HepG2 (cell line): ENCODE measurements around the gene PALM. TPM values are rescaled to one million over a fixed set of nuclear protein-coding genes. Genes with fewer than 3 reads are reported as not detected.

ENCODE experiments used
- AHR ChIP-seq: IDR thresholded peaks from 2 replicates; pipeline ENCODE4 v1.6.1; 2018; ENCODE audit warnings: missing genetic modification reagents, missing compliant biosample characterization
- ATAD3A ChIP-seq: sonication (generic); formaldehyde crosslinking; IDR thresholded peaks from 2 replicates; pipeline ENCODE4 v1.4.0; 2020; ENCODE audit warnings: missing genetic modification reagents
- HNRNPL ChIP-seq: fragments of 200-400 bp; formaldehyde crosslinking; IDR thresholded peaks from 2 replicates; pipeline ENCODE4 v1.6.1; 2017; ENCODE audit warnings: mild to moderate bottlenecking, low read depth, low read length
- IKZF4 ChIP-seq: sonication (generic); formaldehyde crosslinking; IDR thresholded peaks from 2 replicates; pipeline ENCODE4 v1.5.1; 2020; ENCODE audit warnings: borderline replicate concordance, mild to moderate bottlenecking, low read depth, missing genetic modification reagents; ENCODE audit errors: not compliant biosample characterization
- MED13 ChIP-seq: sonication (generic); formaldehyde crosslinking; IDR thresholded peaks from 2 replicates; pipeline ENCODE4 v1.5.0; 2020; ENCODE audit warnings: missing genetic modification reagents
- NR2F2 ChIP-seq: IDR thresholded peaks from 2 replicates; pipeline ENCODE4 v1.6.1; 2012; ENCODE audit warnings: low read depth, inconsistent platforms, borderline replicate concordance
- POLR2AphosphoS2 ChIP-seq: IDR thresholded peaks from 2 replicates; pipeline ENCODE4 v1.6.1; 2011; ENCODE audit warnings: low read depth, low read length, improper control_type of control experiment
- PTBP1 ChIP-seq: fragments of 200-400 bp; formaldehyde crosslinking; IDR thresholded peaks from 2 replicates; pipeline ENCODE4 v1.6.1; 2018; ENCODE audit warnings: low read length, low read depth; ENCODE audit not compliant: poor library complexity, severe bottlenecking
- SRSF9 ChIP-seq: fragments of 200-400 bp; formaldehyde crosslinking; IDR thresholded peaks from 2 replicates; pipeline ENCODE4 v1.6.1; 2018; ENCODE audit warnings: borderline replicate concordance, mild to moderate bottlenecking, low read depth, low read length; ENCODE audit not compliant: insufficient read depth, poor library complexity, severe bottlenecking
- ZNF564 ChIP-seq: sonication (generic); formaldehyde crosslinking; IDR thresholded peaks from 2 replicates; pipeline ENCODE4 v1.8.1; 2023; ENCODE audit warnings: mild to moderate bottlenecking, missing genetic modification reagents
- ZNF761 ChIP-seq: sonication (generic); formaldehyde crosslinking; conservative IDR thresholded peaks from 2 replicates; pipeline ENCODE4 v1.4.0; 2020; ENCODE audit warnings: mild to moderate bottlenecking, missing genetic modification reagents
- ZNF839 ChIP-seq: sonication (generic); formaldehyde crosslinking; IDR thresholded peaks from 2 replicates; pipeline ENCODE4 v1.4.0; 2020; ENCODE audit warnings: missing genetic modification reagents, mild to moderate bottlenecking, borderline replicate concordance
- polyA plus RNA-seq, 8 experiments: library from polyadenylated mRNA; depleted of rRNA in 3 of 8; stranded (reverse) in 7 of 8; unstranded in 1 of 8; fragments of >200 nt; fragmentation: Illumina TruSeq in 4 of 8; extraction: Trizol in 4 of 8; gene quantifications; 2 replicates each; pipeline versions ENCODE4 v1.2.1 to v1.2.3, GENCODE V29; 2011 to 2016; ENCODE audit warnings: low read depth in 4 of 8, missing spikeins in 1 of 8, mixed read lengths in 1 of 8; ENCODE audit not compliant: insufficient read depth in 1 of 8
- total RNA-seq, 5 experiments: library from RNA; depleted of rRNA; stranded (reverse); fragments of >200 nt; fragmentation: Illumina TruSeq; extraction: Trizol; gene quantifications; 2 replicates each; pipeline ENCODE4 v1.2.3, GENCODE V29; 2016; ENCODE audit warnings: low read depth in 1 of 5
- TF ChIP-seq, protein P1 (sequence below): sonication (generic); formaldehyde crosslinking; IDR thresholded peaks from one replicate; pipeline ENCODE4 v1.5.1; 2020; ENCODE audit warnings: mild to moderate bottlenecking, missing genetic modification reagents; ENCODE audit errors: not compliant biosample characterization
- TF ChIP-seq, protein P2 (sequence below): sonication (generic); formaldehyde crosslinking; IDR thresholded peaks from 2 replicates; pipeline ENCODE4 v1.5.0; 2020; ENCODE audit warnings: mild to moderate bottlenecking, missing genetic modification reagents, moderate library complexity
- TF ChIP-seq, protein P3 (sequence below): sonication (generic); formaldehyde crosslinking; IDR thresholded peaks from 2 replicates; pipeline ENCODE4 v1.5.0; 2020; ENCODE audit warnings: mild to moderate bottlenecking, missing genetic modification reagents

Gene PALM
- total and polyA plus RNA-seq, 2 of the 13 experiments (the other 11 are each of a cell fraction or from before 2014, with no cell fraction given) = 4.0 to 9.7 TPM

DNA sequence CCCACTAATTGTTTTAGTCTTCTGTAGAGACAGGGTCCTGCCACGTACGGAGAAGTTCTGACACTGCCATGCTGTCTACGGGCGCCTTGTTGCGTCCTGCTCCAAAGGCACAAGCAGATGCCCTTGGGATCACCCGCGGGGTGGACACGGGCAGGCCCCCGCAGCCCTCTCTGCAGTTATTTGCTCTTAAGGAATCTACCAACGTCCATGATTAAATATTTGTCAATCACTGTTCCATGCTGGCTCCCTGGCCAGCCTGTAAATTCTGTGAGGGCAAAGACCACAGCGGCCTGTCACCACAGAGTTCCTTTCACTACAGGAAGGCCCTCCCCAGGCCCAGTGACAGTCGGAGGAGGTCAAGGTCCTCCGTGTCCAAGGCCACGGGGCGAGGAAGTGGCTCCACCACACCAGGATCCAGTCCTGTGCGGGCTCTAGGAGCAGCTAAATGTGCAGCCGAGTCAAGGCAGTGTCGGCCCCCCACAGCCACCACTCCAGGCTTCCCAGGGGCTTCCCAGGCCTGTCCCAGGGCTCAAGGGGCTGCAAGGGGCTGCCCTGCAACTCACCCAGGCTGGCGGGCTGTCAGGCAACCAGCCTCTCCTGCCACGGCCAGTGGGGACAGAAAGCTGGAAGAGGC is 47.8 kb upstream of the PALM start (continued):
- TF ChIP-seq, protein P1, sequence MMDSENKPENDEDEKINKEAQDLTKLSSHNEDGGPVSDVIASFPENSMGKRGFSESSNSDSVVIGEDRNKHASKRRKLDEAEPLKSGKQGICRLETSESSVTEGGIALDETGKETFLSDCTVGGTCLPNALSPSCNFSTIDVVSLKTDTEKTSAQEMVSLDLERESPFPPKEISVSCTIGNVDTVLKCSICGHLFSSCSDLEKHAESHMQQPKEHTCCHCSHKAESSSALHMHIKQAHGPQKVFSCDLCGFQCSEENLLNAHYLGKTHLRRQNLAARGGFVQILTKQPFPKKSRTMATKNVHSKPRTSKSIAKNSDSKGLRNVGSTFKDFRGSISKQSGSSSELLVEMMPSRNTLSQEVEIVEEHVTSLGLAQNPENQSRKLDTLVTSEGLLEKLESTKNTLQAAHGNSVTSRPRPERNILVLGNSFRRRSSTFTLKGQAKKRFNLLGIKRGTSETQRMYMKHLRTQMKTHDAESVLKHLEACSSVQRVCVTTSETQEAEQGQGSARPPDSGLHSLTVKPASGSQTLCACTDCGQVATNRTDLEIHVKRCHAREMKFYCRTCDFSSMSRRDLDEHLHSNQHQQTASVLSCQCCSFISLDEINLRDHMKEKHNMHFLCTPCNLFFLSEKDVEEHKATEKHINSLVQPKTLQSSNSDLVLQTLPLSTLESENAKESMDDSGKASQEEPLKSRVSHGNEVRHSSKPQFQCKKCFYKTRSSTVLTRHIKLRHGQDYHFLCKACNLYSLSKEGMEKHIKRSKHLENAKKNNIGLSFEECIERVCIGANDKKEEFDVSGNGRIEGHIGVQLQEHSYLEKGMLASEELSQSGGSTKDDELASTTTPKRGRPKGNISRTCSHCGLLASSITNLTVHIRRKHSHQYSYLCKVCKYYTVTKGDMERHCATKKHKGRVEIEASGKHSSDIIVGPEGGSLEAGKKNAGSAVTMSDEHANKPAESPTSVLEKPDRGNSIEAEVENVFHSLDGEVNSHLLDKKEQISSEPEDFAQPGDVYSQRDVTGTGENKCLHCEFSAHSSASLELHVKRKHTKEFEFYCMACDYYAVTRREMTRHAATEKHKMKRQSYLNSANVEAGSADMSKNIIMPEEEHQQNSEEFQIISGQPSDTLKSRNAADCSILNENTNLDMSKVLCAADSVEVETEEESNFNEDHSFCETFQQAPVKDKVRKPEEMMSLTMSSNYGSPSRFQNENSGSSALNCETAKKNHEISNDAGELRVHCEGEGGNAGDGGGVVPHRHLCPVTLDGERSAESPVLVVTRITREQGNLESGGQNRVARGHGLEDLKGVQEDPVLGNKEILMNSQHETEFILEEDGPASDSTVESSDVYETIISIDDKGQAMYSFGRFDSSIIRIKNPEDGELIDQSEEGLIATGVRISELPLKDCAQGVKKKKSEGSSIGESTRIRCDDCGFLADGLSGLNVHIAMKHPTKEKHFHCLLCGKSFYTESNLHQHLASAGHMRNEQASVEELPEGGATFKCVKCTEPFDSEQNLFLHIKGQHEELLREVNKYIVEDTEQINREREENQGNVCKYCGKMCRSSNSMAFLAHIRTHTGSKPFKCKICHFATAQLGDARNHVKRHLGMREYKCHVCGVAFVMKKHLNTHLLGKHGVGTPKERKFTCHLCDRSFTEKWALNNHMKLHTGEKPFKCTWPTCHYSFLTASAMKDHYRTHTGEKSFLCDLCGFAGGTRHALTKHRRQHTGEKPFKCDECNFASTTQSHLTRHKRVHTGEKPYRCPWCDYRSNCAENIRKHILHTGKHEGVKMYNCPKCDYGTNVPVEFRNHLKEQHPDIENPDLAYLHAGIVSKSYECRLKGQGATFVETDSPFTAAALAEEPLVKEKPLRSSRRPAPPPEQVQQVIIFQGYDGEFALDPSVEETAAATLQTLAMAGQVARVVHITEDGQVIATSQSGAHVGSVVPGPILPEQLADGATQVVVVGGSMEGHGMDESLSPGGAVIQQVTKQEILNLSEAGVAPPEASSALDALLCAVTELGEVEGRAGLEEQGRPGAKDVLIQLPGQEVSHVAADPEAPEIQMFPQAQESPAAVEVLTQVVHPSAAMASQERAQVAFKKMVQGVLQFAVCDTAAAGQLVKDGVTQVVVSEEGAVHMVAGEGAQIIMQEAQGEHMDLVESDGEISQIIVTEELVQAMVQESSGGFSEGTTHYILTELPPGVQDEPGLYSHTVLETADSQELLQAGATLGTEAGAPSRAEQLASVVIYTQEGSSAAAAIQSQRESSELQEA = no peak
- TF ChIP-seq ATAD3A (CRISPR knock-in tag) (no peak), HNRNPL (no peak), PTBP1 (no peak), ZNF839 (CRISPR knock-in tag) (no peak), AHR (no peak), POLR2AphosphoS2 (no peak; the same call in 1 of the 2 replicates), IKZF4 (no peak), SRSF9 (no peak), MED13 (CRISPR knock-in tag) (0 out of 2 replicates have a peak, but pooled peaks have one; percentile 13), ZNF564 (CRISPR knock-in tag) (no peak), ZNF761 (CRISPR knock-in tag) (no peak), NR2F2 (0 out of 2 replicates have a peak, but pooled peaks have one; percentile 63)
- TF ChIP-seq, protein P2, sequence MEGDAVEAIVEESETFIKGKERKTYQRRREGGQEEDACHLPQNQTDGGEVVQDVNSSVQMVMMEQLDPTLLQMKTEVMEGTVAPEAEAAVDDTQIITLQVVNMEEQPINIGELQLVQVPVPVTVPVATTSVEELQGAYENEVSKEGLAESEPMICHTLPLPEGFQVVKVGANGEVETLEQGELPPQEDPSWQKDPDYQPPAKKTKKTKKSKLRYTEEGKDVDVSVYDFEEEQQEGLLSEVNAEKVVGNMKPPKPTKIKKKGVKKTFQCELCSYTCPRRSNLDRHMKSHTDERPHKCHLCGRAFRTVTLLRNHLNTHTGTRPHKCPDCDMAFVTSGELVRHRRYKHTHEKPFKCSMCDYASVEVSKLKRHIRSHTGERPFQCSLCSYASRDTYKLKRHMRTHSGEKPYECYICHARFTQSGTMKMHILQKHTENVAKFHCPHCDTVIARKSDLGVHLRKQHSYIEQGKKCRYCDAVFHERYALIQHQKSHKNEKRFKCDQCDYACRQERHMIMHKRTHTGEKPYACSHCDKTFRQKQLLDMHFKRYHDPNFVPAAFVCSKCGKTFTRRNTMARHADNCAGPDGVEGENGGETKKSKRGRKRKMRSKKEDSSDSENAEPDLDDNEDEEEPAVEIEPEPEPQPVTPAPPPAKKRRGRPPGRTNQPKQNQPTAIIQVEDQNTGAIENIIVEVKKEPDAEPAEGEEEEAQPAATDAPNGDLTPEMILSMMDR (CRISPR knock-in tag) = peak; percentile 21; the same call in 1 of the 2 replicates
- TF ChIP-seq, protein P3, sequence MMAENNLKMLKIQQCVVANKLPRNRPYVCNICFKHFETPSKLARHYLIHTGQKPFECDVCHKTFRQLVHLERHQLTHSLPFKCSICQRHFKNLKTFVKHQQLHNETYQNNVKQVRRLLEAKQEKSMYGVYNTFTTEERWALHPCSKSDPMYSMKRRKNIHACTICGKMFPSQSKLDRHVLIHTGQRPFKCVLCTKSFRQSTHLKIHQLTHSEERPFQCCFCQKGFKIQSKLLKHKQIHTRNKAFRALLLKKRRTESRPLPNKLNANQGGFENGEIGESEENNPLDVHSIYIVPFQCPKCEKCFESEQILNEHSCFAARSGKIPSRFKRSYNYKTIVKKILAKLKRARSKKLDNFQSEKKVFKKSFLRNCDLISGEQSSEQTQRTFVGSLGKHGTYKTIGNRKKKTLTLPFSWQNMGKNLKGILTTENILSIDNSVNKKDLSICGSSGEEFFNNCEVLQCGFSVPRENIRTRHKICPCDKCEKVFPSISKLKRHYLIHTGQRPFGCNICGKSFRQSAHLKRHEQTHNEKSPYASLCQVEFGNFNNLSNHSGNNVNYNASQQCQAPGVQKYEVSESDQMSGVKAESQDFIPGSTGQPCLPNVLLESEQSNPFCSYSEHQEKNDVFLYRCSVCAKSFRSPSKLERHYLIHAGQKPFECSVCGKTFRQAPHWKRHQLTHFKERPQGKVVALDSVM (CRISPR knock-in tag) = 0 out of 2 replicates have a peak, but pooled peaks have one; percentile 59
